ENCODE results near the gene TRPM5. TPM values are rescaled to one million over a fixed set of nuclear protein-coding genes. Genes with fewer than 3 reads are reported as not detected.
"Not testable (repeated sequence)": the region's sequence is repeated elsewhere in the genome, so short reads cannot be mapped to it uniquely, and the experiment has no call there.

Gene TRPM5
- total RNA-seq (2014; rRNA removed; shearing (Covaris generic)), result not detected in 2 replicates

GRCh38 chr11:2443881-2444820 is at the start of gene TRPM5:
Gene TRPM5 (minus strand): TSS chr11:2444514. CDS start chr11:2423036, 21,478 bp downstream.
- DNase-seq (ENCODE audit: low spot score), result no peak

DNA sequence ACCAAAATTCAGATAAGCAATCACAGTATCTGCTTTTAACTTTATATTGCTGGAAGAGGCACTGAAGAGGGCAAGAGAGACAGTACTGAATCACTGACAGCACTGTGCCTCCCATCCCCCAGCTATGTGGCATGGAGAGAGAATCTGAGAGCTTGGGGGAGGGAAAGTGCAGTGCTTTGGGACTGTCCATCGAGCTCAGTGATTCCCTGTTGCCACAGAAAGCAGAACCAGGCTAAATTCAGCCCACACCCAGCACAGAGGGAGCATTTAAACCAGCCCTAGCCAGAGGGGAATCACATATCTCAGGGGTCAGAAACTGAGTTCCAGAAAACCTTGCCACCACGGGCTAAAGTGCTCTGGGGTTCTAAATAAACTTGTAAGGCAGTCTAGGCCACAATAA is 44.8 kb upstream of the TRPM5 start:
- no peak for DNase-seq (ENCODE audit: low spot score)

GRCh38 chr11:2488004-2488403 is 43.7 kb upstream of the TRPM5 start:
- no peak for DNase-seq (ENCODE audit: low spot score)

DNA sequence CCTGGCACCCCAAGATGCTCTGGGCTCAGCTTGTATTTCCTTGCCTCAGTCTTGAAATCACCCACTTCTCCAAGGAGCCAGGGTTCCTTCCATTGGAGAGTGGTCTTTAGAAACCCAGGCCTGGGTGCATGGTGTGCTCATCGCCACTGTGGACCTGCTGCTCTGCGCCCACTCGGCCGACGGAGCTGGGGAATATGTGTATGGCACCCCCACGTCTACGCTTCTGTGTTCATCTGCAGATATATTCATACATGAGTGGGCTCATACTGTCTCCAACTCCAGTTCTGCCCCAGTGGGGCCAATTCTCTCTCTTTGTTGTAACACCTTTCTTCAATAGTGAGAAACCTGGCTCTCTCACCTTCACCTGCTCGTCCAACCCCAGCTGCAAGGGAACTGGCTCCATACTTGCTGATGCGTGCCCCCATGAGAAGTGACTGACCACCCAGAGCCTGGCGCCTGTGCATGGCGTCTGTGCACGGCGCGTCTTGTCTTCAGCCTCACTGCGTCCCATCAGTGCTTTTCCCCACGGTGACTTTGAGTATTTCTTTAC is 40.3 kb upstream of the TRPM5 start:
- DNase-seq (ENCODE audit: low spot score), result no peak

DNA sequence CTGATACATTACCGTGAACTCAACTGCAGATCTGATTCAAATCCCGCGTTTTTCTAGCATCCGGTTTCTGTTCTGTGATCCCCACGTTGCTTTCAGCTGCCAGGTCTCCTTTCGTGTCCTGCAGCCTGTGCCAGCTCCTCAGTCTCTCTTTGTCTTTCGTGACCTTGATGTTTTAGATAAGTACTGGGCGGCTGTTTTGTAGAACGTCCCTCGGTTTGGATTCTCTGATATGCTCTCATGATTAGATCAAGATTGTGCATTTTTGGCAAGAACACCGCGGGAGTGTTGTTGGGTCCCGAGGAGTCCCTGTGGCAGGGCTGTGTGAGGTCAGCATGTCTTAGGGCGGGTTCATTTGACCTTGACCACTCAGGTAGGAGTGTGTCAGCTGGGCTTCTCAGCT is 39.1 kb upstream of the TRPM5 start:
- no peak for DNase-seq (ENCODE audit: low spot score)

- no peak for DNase-seq (ENCODE audit: low spot score)
Measured at GRCh38 chr11:2482745-2483144, 38.4 kb upstream of the TRPM5 start.

- no peak for DNase-seq (ENCODE audit: low spot score)
Measured at GRCh38 chr11:2482204-2482603, 37.9 kb upstream of the TRPM5 start.

DNA sequence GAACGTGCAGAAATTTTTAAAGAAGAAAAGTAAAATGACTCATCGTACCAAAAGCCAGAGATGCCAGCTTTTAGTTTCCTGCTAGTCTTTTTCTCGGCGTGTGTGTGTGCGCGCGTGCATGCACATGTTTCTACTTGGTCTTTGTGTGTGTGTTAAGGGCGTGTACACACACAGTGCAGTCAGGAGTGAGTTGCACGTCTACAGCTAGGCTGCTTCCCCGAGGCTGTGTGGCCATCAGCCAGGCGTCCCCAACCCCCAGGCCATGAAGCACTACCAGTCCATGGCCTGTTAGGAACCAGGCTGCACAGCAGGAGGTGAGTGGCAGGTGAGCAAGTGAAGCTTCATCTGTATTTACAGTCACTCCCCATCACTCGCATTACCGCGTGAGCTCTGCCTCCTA is 36.9 kb upstream of the TRPM5 start:
- no peak for DNase-seq (ENCODE audit: low spot score)

DNA sequence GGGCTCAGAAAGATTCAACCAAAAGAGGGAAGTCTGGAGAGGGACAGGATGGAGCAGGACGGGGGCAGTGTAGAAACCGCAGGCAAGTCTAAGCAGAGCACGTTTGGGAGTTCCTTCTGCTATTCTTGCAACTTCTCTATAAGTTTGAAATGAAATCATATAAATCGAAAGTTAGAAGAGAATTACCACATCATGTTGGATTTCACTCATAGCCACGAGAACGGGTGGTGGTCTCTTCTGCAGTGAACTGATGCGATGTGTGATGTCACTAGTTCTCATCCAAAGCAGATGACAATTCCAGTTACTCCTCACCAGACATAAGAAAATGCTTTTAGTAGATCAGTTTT is 36.5 kb upstream of the TRPM5 start:
- DNase-seq (ENCODE audit: low spot score), result no peak

- DNase-seq (ENCODE audit: low spot score), result not testable (repeated sequence)
Measured at GRCh38 chr11:2480067-2480873, 36.0 kb upstream of the TRPM5 start.

DNA sequence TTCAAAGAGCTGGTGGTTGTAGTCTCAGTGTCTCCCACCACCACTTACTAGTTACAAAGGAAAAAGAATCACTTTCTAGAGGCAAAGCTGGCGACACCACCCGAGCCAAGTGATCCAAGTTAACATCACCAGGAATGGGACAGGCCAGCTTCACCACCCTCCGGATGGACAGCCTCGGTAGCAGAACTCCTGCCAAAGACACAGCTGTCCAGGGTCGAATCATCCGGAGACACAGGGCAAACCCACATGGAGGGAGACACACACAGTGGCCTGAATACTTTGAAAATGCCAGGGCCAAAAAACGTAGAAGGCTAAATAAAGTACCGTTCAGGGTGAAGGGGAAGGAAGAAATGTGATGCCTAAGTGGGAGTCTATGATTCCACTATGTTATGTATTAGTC is 33.6 kb upstream of the TRPM5 start:
- DNase-seq (ENCODE audit: low spot score), result no peak

DNA sequence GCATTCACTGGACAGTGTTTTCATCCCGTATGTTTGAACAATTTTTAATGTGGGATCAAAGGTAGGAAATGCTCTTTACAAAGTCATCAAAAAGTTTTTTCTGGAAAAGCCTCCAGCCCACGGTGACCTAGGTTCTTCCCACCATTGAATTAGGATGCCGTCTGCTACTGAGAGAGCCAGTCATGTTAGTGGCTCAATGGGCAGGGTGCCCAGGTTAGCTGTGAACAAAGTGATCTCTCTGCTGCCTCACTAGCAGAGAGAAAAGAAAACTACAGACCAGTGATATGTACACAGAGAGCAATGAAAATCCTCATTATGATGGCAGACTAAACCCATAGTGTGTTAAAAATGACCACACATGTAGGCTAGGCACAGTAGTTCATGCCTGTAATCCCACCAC is 32.9 kb upstream of the TRPM5 start:
- DNase-seq (ENCODE audit: low spot score), result no peak

GRCh38 chr11:2475136-2475918 is 31.0 kb upstream of the TRPM5 start:
- DNase-seq (ENCODE audit: low spot score), result no peak

GRCh38 chr11:2474059-2474901 is 30.0 kb upstream of the TRPM5 start:
- peak; percentile 5 for DNase-seq (ENCODE audit: low spot score)

- peak; percentile 5 for DNase-seq (ENCODE audit: low spot score)
Measured at GRCh38 chr11:2473361-2474058, 29.2 kb upstream of the TRPM5 start.

DNA sequence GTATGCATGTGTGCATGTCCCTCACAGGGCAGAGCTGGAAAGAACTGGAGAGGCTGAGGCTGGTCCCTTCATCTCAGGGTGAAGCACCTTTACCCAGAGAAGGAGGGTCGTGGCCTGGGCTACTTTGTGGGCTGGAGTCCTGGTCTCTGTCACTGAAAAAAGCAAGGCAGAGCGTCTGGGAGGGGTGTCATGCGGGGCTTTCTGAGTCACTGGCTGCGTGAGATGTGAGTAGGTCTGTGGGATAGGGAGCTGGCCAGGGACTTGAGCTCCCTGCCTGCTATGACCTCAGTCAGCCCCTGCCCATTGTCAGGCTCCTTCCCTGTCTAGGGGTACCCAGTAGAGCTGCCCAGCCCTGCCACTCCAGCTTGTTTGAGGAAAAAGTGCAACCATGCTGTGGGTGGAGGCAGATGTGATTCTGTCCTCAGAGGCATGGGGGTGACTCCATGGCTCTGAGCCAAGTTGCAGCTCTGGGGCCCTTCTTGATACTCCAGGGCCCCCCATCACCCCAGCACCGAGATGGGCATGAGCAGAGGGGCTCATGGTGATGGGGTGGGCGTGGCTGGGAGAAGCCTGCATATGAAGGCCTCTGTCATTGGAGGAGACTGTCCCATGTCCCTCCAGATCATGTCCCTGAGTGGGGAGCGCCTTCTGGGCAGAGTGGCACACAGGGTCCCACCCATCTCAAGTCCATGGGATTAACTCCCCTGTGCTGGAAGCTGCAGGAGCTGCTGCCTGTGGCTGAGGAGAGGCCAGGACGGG is 28.3 kb upstream of the TRPM5 start:
- no peak for DNase-seq (ENCODE audit: low spot score)

DNA sequence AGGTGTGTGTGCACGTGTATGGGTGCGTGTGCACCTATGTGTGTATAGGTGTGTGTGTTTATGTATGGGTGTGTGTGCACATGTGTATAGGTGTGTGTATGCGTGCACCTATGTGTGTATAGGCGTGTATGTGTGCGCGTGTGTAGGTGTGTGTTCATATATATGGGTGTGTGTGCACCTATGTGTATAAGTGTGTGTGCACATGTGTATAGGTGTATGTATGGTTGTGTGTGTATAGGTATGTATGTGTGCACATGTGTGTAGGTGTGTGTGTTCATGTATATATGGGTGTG is 27.4 kb upstream of the TRPM5 start:
- no peak for DNase-seq (ENCODE audit: low spot score)

GRCh38 chr11:2471048-2471803 is 26.9 kb upstream of the TRPM5 start:
- no peak for DNase-seq (ENCODE audit: low spot score)

DNA sequence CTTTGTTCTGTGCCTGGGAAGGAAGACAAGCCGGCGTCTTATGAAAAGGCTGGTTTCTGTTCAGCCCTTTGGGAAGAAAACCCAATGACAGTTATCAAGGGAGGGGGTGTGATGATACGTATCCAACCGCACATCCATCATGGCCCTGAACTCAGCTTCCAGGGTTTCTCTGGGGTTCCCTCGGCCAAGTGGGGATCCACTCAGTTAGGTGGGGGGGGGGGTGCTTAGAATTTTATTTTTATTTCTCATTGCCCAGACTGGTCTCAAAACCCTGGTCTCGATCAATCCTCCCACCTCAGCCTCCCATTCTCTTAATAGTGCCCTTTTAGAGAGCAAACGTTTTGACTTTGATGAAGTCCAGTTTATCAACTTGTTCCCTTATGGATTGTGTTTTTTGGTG is 26.2 kb upstream of the TRPM5 start:
- no peak for DNase-seq (ENCODE audit: low spot score)

Measured in H4 (cell line).